Lower leg skin (tissue), 4 donors: ENCODE data around the gene INSRR. TPM values are rescaled to one million over a fixed set of nuclear protein-coding genes. Genes with fewer than 3 reads are reported as not detected.

Source experiments
- DNase-seq, 2 donors: peaks; one replicate each; pipeline ENCODE4 v3.0.0-alpha.2; 2019; ENCODE audit warnings: low spot score in 2 of 2
- H3K4me3 ChIP-seq: fragments of 200-600 bp; sonication (generic); 2 replicates; pipeline ENCODE4 v1.5.1; 2017; ENCODE audit warnings: mild to moderate bottlenecking, low read depth; ENCODE audit not compliant: poor library complexity, severe bottlenecking
- POLR2A ChIP-seq, 2 donors: fragments of 450-650 bp; IDR thresholded peaks; one replicate each; pipeline ENCODE4 v1.6.1; 2016 to 2017; ENCODE audit warnings: antibody characterized with exemption in 2 of 2, mild to moderate bottlenecking in 1 of 2, moderate library complexity in 1 of 2
- WGBS, 2 donors: methylation state at CpG; one replicate each; pipeline ENCODE4 v1.1.5; 2018; 5-methylcytosine and 5-hydroxymethylcytosine counted together
- intact Hi-C: fragments of 100-400 bp; cut with DNase I; formaldehyde crosslinking; loops from one replicate; pipeline ENCODE4 v1.15.0; 2023; ENCODE audit warnings: low total_unique reads
- total RNA-seq, 4 donors: library from RNA; depleted of rRNA; stranded (reverse); fragments of >200 nt; gene quantifications; one replicate each; pipeline ENCODE4 v1.1.0, GENCODE V29; 2016
- TF ChIP-seq, protein P1 (sequence below), 3 donors: fragments of 450-650 bp; IDR thresholded peaks; one replicate each; pipeline ENCODE4 v1.5.1; 2016; ENCODE audit warnings: antibody characterized with exemption in 3 of 3, mild to moderate bottlenecking in 3 of 3, moderate library complexity in 2 of 3

INSRR gene
- total RNA-seq, 4 donors from 2014 or later: not detected

DNA sequence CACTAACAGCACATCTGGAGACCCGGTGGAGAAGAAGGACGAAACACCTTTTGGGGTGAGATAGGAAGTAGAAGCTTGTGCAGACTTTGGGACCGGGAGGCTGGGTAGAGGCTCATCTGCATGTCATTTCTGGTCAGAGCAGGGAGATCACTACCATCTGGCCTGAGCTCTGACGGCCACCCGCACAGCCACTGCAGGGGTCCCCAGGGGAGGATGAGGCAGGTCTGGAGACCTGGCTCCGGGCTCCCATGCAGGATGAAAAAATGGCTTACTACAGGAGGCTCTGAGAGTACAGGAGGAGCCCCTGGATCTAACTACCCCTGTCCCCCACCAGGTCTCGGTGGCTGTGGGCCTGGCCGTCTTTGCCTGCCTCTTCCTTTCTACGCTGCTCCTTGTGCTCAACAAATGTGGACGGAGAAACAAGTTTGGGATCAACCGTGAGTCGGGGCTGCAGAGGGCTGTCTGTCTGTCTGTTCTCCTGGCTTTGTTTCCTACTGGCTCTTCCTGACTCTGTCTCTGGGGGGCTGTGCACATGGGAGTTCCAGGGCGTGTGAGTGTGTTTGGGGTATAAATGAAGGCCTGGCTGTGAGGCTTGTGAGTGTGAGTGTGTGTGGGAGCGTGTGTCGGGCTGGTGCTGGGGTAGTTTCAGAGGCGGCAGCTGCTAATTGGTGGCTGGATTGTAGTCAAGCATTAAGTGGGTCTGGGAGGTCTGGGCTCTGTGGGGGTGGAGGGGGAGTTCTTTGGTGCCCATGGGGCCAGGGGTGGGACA, 15.8 kb upstream of the INSRR start:
- intact Hi-C loops: no loop called here
- 81 to 83% methylated on average over 16 of the region's 16 CpGs for WGBS, 2 donors
- no peak for DNase-seq
- TF ChIP-seq, protein P1, sequence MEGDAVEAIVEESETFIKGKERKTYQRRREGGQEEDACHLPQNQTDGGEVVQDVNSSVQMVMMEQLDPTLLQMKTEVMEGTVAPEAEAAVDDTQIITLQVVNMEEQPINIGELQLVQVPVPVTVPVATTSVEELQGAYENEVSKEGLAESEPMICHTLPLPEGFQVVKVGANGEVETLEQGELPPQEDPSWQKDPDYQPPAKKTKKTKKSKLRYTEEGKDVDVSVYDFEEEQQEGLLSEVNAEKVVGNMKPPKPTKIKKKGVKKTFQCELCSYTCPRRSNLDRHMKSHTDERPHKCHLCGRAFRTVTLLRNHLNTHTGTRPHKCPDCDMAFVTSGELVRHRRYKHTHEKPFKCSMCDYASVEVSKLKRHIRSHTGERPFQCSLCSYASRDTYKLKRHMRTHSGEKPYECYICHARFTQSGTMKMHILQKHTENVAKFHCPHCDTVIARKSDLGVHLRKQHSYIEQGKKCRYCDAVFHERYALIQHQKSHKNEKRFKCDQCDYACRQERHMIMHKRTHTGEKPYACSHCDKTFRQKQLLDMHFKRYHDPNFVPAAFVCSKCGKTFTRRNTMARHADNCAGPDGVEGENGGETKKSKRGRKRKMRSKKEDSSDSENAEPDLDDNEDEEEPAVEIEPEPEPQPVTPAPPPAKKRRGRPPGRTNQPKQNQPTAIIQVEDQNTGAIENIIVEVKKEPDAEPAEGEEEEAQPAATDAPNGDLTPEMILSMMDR (IDR thresholded peaks at IDR 0.05): no peak
- no peak overlapping the region for H3K4me3 ChIP-seq

DNA sequence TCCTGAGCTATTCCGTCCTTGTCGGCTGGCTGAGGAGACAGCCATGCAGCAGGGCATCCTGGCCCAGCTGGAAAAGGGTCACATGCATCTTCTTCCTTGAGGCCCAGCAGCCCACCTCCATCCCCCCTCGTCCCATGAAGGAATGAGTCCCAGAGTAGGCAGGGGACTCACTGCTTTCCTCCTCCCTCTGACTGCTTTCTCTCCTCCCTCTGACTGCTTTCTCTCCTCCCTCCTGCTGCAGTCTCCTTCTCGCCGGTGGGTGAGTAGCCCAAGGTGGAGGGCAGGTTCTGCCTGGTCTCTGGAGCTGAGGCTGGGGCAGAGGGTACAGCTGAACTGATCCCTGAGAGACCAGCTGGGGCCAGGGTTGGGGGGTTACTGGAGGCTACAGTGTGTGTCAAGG, 15.2 kb upstream of the INSRR start:
- TF ChIP-seq, protein P1 (IDR thresholded peaks at IDR 0.05): no peak
- TF ChIP-seq POLR2A (IDR thresholded peaks at IDR 0.05): no peak
- H3K4me3 ChIP-seq: no peak overlapping the region
- intact Hi-C loops: no loop called here
- no peak for DNase-seq
- WGBS, 2 donors: 93 to 95% methylated on average over 3 to 5 of the region's 5 CpGs

DNA sequence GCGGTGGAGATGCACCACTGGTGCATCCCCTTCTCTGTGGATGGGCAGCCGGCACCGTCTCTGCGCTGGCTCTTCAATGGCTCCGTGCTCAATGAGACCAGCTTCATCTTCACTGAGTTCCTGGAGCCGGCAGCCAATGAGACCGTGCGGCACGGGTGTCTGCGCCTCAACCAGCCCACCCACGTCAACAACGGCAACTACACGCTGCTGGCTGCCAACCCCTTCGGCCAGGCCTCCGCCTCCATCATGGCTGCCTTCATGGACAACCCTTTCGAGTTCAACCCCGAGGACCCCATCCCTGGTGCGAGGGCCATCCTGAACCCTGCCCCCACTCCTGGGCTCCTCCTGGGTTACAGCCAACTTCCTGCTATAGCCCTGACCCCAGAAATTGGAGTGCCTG, 14.7 kb upstream of the INSRR start:
- intact Hi-C loops: no loop called here
- 91 to 95% methylated on average over 18 of the region's 18 CpGs for WGBS, 2 donors
- DNase-seq: no peak
- H3K4me3 ChIP-seq: no peak overlapping the region
- TF ChIP-seq POLR2A (IDR thresholded peaks at IDR 0.05): no peak

DNA sequence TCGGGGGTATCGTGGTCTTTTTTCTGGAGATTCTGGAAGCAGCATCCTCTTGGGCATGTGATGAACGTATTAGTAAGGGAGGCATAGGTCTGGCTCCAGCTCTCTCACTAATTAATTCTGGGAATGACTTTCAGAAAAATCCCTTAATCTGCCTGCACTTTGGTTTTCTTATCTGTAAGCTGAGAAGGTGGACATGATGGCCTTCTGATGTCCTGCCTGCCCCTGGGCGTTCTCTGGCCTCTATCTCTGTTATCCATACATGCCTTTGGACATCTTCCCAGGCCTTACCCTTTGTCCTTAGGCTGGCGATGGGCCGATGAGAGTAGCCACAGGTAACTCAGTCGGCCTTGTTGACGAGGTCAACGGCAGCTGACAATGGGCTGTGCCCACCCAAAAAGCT, 10.5 kb upstream of the INSRR start:
- DNase-seq: no peak
- TF ChIP-seq, protein P1 (IDR thresholded peaks at IDR 0.05): no peak
- TF ChIP-seq POLR2A (IDR thresholded peaks at IDR 0.05): no peak
- 95 to 96% methylated on average over 9 of the region's 9 CpGs for WGBS, 2 donors
- intact Hi-C loops: no loop called here
- no peak overlapping the region for H3K4me3 ChIP-seq

DNA sequence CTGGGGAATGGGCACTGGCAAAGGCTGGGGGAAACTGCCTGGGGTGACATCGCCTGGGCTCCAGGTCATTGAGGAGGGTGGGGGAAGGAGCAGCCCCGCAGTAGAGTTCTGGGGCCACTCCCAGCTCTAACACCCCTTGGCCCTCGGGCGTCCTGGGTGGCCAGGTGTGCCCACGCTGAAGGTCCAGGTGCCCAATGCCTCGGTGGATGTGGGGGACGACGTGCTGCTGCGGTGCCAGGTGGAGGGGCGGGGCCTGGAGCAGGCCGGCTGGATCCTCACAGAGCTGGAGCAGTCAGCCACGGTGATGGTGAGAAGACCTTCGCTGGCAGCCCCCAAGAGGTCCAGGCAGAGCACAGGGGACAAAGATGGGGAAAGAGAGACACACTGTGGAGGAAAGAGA, 9.4 kb upstream of the INSRR start:
- WGBS, 2 donors: 59 to 75% methylated on average over 13 of the region's 13 CpGs
- TF ChIP-seq POLR2A (IDR thresholded peaks at IDR 0.05): no peak
- TF ChIP-seq, protein P1 (IDR thresholded peaks at IDR 0.05): no peak
- intact Hi-C loops: no loop called here
- no peak for DNase-seq
- H3K4me3 ChIP-seq: no peak overlapping the region

DNA sequence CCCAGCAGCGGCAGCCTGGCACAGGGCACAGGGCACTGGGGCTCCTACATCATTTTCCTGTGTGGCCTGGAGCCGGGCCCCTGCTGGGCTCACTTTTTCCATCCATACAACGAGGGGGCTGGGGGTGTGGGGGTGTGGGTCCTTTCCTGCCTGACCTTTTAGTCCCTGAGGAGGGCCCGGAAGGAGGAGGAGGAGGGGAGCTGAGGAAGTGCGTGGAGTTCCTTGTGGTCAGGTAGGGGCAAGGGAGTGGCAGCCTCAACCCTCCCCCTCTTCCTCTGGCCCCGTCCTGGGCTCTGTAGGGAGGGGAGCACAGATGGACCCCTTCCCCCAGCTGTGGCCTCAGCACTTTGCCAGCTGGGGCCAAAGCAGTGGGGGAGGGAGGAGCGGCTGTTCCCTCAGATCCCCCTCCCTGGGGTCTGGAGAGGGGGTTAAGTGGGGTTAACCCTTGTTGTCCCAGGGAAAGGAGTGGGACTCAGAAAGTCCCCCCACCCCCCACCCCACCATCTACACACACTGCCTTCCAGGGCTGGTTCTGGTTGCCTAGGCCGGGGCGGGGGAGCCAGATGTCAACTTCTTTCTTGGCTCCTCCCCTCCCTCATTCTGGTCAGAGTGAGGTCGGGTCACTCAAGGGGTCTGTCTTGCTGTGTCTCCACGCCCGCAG, 7.5 kb upstream of the INSRR start:
- no peak for DNase-seq
- intact Hi-C loops: no loop called here
- H3K4me3 ChIP-seq: no peak overlapping the region
- TF ChIP-seq, protein P1 (IDR thresholded peaks at IDR 0.05): no peak
- TF ChIP-seq POLR2A (IDR thresholded peaks at IDR 0.05): no peak
- WGBS, 2 donors: 69 to 70% methylated on average over 11 to 12 of the region's 12 CpGs
